ENCODE results near the gene CFAP77.

CFAP77 gene

DNA sequence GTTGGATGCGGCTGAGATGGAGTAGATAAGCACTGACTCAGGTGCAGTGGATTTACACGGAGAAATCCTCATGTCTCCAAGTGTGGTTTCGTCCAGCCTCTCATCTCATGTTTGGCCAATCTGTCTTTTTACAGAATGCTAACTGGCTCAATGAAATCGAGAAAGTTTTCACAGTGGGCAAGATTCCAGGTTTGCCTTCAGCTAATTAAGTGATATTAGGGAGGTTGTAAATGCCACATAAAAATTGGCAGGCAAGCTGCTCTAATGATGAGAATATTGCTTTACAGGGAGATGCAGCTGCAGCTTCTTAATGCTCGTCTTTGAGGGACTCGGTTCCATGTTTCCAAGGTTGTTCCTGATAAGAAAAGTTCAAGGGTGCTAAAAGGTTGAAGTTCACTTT lies 196.1 kb downstream of the CFAP77 start:
- DNase-seq, result no peak

DNA sequence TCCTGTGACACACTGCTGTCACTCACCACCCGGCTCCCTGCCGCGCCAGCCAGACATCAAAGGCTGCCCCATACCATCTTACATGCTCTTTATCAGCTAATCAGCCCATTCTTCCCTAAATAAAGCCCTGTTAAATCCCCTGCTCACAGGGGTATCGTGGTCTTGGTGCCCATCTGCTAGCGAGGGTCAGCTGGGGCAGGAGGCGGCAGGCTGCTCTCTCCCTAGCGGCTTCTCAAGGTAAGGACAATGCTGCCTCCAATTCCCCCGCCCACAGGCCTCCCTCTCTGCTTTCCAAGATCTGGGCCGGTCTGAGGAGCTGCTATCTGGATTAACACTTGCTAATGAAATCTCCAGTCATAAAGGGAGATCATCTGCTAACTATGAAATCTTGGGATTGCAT lies 199.2 kb downstream of the CFAP77 start:
- no peak for DNase-seq

DNA sequence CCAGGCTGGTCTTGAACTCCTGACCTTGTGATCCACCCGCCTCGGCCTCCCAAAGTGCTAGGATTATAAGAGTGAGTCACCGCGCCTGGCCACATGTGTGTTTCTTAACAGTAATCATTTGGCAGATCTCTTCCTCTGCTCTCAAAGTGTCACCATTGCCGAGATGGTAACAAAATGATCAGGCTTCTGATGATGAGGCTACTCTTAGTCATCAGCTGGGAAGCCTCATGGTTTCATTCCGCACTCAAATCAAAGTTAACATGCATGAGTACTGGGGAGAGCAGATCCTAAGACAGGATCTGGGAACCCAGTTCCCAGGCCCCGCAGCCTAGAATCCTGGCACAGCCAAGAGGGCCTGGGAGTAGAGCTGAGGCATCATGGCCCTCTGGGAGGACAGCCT lies 199.8 kb downstream of the CFAP77 start:
- DNase-seq, result no peak

DNA sequence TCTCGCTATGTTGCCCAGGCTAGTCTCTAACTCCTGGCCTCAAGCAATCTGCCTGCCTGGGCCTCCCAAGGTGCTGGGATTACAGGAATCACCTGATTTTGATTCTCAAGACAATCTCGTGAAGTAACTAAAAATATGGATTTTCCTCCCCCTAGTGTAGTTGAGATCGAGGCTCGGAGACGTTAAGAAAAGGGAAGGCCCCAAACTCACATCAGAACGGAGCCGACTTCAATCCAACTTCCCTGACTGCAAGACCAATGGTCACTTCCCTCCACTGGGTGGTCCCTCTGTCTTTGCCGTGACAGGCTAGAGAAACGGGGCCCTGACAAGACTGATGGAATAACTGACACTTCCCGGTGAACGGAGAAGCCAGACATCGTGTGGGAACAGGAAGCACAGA lies 200.7 kb downstream of the CFAP77 start:
- no peak for DNase-seq

DNA sequence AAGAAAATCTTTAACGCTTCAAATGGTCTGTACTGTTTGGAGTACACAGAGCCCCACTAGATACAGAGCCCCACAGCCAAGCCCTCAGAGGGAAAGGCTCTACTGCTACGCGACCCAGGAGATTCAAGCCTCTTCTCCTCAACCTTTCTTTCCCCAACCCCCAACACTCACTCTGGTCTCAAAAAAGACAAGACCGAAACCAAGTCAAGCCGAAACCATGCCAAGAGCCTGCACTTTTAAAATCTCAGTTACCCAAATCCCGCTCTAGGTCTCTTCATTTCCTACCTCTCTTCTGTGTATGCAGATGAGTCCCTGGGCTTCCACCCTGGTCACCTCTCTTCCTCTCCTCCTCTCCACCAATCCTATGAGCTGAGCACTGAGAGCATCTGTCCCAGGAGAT lies 204.3 kb downstream of the CFAP77 start:
- no peak for DNase-seq

DNA sequence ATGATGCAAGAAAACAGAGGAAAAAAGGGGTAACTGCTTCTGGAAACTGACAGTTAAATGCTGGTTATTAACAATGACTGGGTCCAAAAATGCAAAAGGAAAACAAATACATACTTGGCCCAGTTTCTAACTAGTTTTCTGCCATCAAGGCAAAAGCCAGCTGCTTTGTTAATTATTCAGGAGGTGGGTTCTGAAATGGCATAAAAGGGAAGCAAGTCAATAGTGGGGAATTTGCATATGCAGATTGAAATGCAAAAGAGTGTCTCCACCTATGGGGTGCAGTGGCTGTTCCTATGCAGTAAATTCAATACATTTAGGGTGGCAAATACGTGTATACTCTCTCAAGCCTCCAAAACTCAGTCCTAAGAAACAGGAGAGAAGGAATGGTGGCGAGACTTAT lies 205.8 kb downstream of the CFAP77 start:
- DNase-seq, result no peak

DNA sequence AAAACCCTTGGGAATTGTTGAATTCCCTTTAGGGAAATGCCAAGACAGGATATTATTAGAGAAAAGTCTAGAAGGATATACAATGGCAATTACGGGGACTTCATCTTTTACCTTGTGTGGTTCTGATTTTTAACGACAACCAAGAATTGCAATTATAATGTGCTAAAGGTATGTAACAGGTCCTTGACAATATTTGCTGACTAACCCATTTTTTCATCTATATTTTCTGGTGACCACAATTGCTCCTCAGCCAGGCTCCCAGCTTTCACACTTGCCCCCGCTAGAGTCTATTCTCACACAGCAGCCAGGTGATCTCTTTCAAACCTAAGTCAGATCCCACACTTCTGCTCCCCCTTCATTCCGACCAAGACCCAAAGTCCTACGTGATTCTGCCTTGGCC lies 206.7 kb downstream of the CFAP77 start:
- DNase-seq, result no peak

DNA sequence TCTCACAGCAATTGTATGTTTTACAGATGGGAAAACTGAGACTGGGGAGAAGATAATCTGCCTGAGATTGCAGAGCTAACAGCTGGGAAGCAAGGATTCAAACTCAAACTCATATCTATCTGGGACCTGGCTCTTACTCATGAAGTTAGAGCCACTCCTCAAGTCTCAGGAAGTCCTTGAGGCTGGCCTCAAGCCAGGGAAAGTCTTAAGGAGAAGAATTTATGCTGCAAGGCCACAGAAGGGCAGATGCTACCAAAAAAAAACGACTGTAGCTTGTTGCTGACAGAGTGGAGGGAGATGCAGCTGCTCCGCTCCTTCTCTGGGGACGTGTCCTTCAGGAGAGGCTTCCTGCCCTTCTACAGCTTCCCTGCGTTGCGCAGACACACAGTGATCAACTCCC lies 212.1 kb downstream of the CFAP77 start:
- DNase-seq, result no peak
